ENCODE results near the gene DOCK4.

The DOCK4 gene

GRCh38 chr7:112233048-112233697, 27.0 kb upstream of the DOCK4 start:
- DNase-seq (ENCODE audit: extremely low spot score) = no peak
- CTCF ChIA-PET = no interaction called here
- TF ChIP-seq FOXK2 (IDR thresholded peaks at IDR 0.05) (no peak), SUZ12 (IDR thresholded peaks at IDR 0.05) (no peak), PKNOX1 (IDR thresholded peaks at IDR 0.05) (no peak), LEF1 (IDR thresholded peaks at IDR 0.05; ENCODE audit: borderline replicate concordance) (no peak), HDGF (IDR thresholded peaks at IDR 0.05; ENCODE audit: borderline replicate concordance) (no peak), FOXA1 (IDR thresholded peaks at IDR 0.05) (no peak), NFRKB (IDR thresholded peaks at IDR 0.05) (no peak), ARNT (IDR thresholded peaks at IDR 0.05) (no peak), L3MBTL2 (conservative IDR thresholded peaks at IDR 0.05) (no peak), ZNF384 (IDR thresholded peaks at IDR 0.05) (no peak), TARDBP (IDR thresholded peaks at IDR 0.05) (no peak), BHLHE40 (IDR thresholded peaks at IDR 0.05; ENCODE audit: borderline replicate concordance) (no peak)
- POLR2A ChIA-PET = no interaction called here

- TF ChIP-seq FOXK2 (IDR thresholded peaks at IDR 0.05) (no peak), HDGF (IDR thresholded peaks at IDR 0.05; ENCODE audit: borderline replicate concordance) (no peak), SUZ12 (IDR thresholded peaks at IDR 0.05) (no peak), FOXM1 (IDR thresholded peaks at IDR 0.05; ENCODE audit: borderline replicate concordance) (no peak), LEF1 (IDR thresholded peaks at IDR 0.05; ENCODE audit: borderline replicate concordance) (no peak), ZNF384 (IDR thresholded peaks at IDR 0.05) (no peak), NFRKB (IDR thresholded peaks at IDR 0.05) (no peak), ELF4 (IDR thresholded peaks at IDR 0.05) (no peak), BHLHE40 (IDR thresholded peaks at IDR 0.05; ENCODE audit: borderline replicate concordance) (no peak)
- ChIA-PET POLR2A (no interaction called here), CTCF (no interaction called here)
- no peak for DNase-seq (ENCODE audit: extremely low spot score)
These were observed 26.2 kb upstream of the DOCK4 start for GRCh38 chr7:112232212-112232978.

GRCh38 chr7:112228632-112229031, 22.4 kb upstream of the DOCK4 start:
- TF ChIP-seq HDGF (IDR thresholded peaks at IDR 0.05; ENCODE audit: borderline replicate concordance) = no peak
- no peak for TF ChIP-seq ARNT (IDR thresholded peaks at IDR 0.05)
- no peak for TF ChIP-seq NFRKB (IDR thresholded peaks at IDR 0.05)
- TF ChIP-seq FOXA1 (IDR thresholded peaks at IDR 0.05) = no peak
- no peak for TF ChIP-seq LEF1 (IDR thresholded peaks at IDR 0.05; ENCODE audit: borderline replicate concordance)
- TF ChIP-seq FOXM1 (IDR thresholded peaks at IDR 0.05; ENCODE audit: borderline replicate concordance) = no peak
- TF ChIP-seq BHLHE40 (IDR thresholded peaks at IDR 0.05; ENCODE audit: borderline replicate concordance) = no peak
- TF ChIP-seq CTBP1 (IDR thresholded peaks at IDR 0.05; ENCODE audit: borderline replicate concordance) = no peak
- no peak for TF ChIP-seq SUZ12 (IDR thresholded peaks at IDR 0.05)
- ChIA-PET CTCF (interaction anchor here (1.1 kb wide), 1 partner anchor 13 kb away, joined by 3 read pairs; no protein-coding TSS in a partner anchor), POLR2A (no interaction called here)
- no peak for DNase-seq (ENCODE audit: extremely low spot score)

GRCh38 chr7:112226701-112227276, 20.6 kb upstream of the DOCK4 start:
- DNase-seq (ENCODE audit: extremely low spot score) = no peak
- TF ChIP-seq ELF4 (IDR thresholded peaks at IDR 0.05) = no peak
- no peak for TF ChIP-seq HDGF (IDR thresholded peaks at IDR 0.05; ENCODE audit: borderline replicate concordance)
- no peak for TF ChIP-seq L3MBTL2 (conservative IDR thresholded peaks at IDR 0.05)
- no peak for TF ChIP-seq LEF1 (IDR thresholded peaks at IDR 0.05; ENCODE audit: borderline replicate concordance)
- TF ChIP-seq FOXK2 (IDR thresholded peaks at IDR 0.05) = no peak
- TF ChIP-seq SP1 (IDR thresholded peaks at IDR 0.05) = no peak
- TF ChIP-seq FOXA1 (IDR thresholded peaks at IDR 0.05) = no peak
- TF ChIP-seq SUZ12 (IDR thresholded peaks at IDR 0.05) = no peak
- ChIA-PET POLR2A (no interaction called here), CTCF (no interaction called here)

- TF ChIP-seq FOXM1 (IDR thresholded peaks at IDR 0.05; ENCODE audit: borderline replicate concordance) = no peak
- TF ChIP-seq PKNOX1 (IDR thresholded peaks at IDR 0.05) = no peak
- TF ChIP-seq ZNF384 (IDR thresholded peaks at IDR 0.05) = no peak
- no peak for TF ChIP-seq CTBP1 (IDR thresholded peaks at IDR 0.05; ENCODE audit: borderline replicate concordance)
- TF ChIP-seq TARDBP (IDR thresholded peaks at IDR 0.05) = no peak
- TF ChIP-seq BHLHE40 (IDR thresholded peaks at IDR 0.05; ENCODE audit: borderline replicate concordance) = no peak
- no peak for TF ChIP-seq FOXA1 (IDR thresholded peaks at IDR 0.05)
- no peak for TF ChIP-seq L3MBTL2 (conservative IDR thresholded peaks at IDR 0.05)
- no peak for DNase-seq (ENCODE audit: extremely low spot score)
- ChIA-PET CTCF (interaction anchor here (1.0 kb wide), 1 partner anchor 12 kb away, joined by 3 read pairs; no protein-coding TSS in a partner anchor), POLR2A (no interaction called here)
These were observed 18.8 kb upstream of the DOCK4 start for GRCh38 chr7:112225006-112225405.

GRCh38 chr7:112224186-112224585, 18.0 kb upstream of the DOCK4 start:
- TF ChIP-seq HDGF (IDR thresholded peaks at IDR 0.05; ENCODE audit: borderline replicate concordance) (no peak), BHLHE40 (IDR thresholded peaks at IDR 0.05; ENCODE audit: borderline replicate concordance) (no peak), SP1 (IDR thresholded peaks at IDR 0.05) (no peak), ELF4 (IDR thresholded peaks at IDR 0.05) (no peak), CTBP1 (IDR thresholded peaks at IDR 0.05; ENCODE audit: borderline replicate concordance) (no peak), ARNT (IDR thresholded peaks at IDR 0.05) (no peak), TARDBP (IDR thresholded peaks at IDR 0.05) (no peak), LEF1 (IDR thresholded peaks at IDR 0.05; ENCODE audit: borderline replicate concordance) (no peak), FOXA1 (IDR thresholded peaks at IDR 0.05) (no peak), L3MBTL2 (conservative IDR thresholded peaks at IDR 0.05) (no peak), NFRKB (IDR thresholded peaks at IDR 0.05) (no peak), ZNF384 (IDR thresholded peaks at IDR 0.05) (no peak), FOXK2 (IDR thresholded peaks at IDR 0.05) (no peak), PKNOX1 (IDR thresholded peaks at IDR 0.05) (no peak)
- POLR2A ChIA-PET = no interaction called here
- CTCF ChIA-PET = interaction anchor here (1.0 kb wide), 1 partner anchor 11 kb away, joined by 3 read pairs; no protein-coding TSS in a partner anchor
- DNase-seq (ENCODE audit: extremely low spot score) = no peak
